GM20431 (cell line): ENCODE results near the gene DHRS4.
"Not testable (repeated sequence)": the region's sequence is repeated elsewhere in the genome, so short reads cannot be mapped to it uniquely, and the experiment has no call there.

Source experiments
- in situ Hi-C: fragments of 300-500 bp; cut with MseI, MboI; formaldehyde crosslinking; loops from one replicate; pipeline ENCODE4 v1.15.0; 2020; ENCODE audit warnings: low sequenced_read_pairs; ENCODE audit not compliant: unreplicated experiment

DHRS4 gene

DNA sequence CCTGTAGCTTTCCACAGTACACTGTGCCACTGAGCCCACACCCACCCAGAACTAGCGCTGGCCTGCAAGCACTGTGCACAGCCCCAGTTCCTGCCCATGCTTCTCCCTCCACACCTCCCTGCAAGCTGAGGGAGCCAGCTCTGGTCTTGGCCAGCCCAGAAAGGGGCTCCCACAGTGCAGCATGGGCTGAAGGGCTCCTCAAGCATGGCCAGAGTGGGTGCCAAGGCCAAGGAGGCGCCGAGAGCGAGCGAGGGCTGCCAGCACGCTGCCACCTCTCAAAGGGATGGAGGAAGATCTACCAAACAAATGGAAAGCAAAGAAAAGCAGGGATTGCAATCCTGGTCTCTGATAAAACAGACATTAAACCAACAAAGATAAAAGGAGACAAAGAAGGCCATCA, 62.2 kb downstream of the DHRS4 start:
- in situ Hi-C loops, result not testable (repeated sequence)
